Measurements from ENCODE around the gene ETFA. TPM values are rescaled to one million over a fixed set of nuclear protein-coding genes. Genes with fewer than 3 reads are reported as not detected.

Gene ETFA
- total RNA-seq, 4 donors from 2014 or later = 62.7 to 88.4 (median 75.9) TPM

DNA sequence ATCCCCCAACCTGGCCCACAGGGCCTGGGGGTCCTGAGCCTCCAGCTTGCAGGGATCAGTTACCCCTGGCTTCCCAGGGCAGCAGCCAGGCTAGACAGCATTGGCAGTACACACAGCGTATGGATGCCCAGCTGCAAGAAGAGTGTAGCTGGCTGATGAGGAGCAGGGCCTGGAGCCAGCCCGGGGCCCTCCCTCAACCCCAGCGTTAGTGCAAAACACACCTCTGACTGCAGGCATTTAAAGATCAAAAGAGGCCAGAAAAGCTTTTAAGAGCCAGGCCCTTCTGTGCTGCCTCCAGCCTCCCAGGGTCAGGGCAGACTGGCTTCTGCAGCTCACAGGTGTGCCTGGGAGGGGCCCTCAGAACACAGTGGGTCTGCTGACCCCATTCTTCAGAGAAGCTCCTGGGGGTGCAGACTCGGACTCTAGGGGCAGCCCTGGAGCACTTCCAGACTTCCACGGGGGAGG is 110.6 kb downstream of the ETFA start:
- Histone ChIP-seq H3K4me1 (peaks cover 0 to 15% of the 10 kb centered on the region in 2 donors), H3K27me3 (no peaks in the 10 kb centered on the region), H3K27ac (no peak overlapping the region), H3K4me3 (replicated peaks in 1 of 3) (no peak overlapping the region), H3K9me3 (no peaks in the 10 kb centered on the region), H3K36me3 (no peaks in the 10 kb centered on the region)
- intact Hi-C loops (cut with DNase I) = no loop called here
- no peak for DNase-seq
- TF ChIP-seq, protein P1, sequence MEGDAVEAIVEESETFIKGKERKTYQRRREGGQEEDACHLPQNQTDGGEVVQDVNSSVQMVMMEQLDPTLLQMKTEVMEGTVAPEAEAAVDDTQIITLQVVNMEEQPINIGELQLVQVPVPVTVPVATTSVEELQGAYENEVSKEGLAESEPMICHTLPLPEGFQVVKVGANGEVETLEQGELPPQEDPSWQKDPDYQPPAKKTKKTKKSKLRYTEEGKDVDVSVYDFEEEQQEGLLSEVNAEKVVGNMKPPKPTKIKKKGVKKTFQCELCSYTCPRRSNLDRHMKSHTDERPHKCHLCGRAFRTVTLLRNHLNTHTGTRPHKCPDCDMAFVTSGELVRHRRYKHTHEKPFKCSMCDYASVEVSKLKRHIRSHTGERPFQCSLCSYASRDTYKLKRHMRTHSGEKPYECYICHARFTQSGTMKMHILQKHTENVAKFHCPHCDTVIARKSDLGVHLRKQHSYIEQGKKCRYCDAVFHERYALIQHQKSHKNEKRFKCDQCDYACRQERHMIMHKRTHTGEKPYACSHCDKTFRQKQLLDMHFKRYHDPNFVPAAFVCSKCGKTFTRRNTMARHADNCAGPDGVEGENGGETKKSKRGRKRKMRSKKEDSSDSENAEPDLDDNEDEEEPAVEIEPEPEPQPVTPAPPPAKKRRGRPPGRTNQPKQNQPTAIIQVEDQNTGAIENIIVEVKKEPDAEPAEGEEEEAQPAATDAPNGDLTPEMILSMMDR (IDR thresholded peaks at IDR 0.05) = no peak
- TF ChIP-seq POLR2A (IDR thresholded peaks at IDR 0.05) = no peak
- 42 to 67% methylated on average over 2 of the region's 5 CpGs for WGBS, 2 donors

DNA sequence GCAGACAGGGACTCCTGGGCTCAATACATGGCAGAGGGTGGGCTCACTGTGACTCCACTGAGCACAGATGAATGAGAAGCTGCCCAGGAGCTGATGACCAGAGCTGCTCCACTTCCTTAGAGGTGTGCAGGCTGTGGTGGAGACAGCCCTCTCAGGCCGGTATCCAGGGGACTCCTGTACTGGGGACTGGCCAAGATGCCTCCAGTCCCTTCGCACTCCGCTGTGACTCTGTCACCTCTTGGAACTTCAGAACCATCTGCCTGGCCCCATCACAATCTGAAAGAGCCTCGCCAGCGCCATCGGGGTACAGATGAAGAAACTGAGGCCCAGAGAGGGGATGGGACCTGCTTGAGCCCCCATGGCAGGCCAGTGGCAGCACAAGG is 111.2 kb downstream of the ETFA start:
- no peaks in the 10 kb centered on the region for H3K9me3 ChIP-seq
- peaks cover 0 to 15% of the 10 kb centered on the region in 2 donors for H3K4me1 ChIP-seq
- intact Hi-C loops (cut with DNase I) = no loop called here
- no peaks in the 10 kb centered on the region for H3K27me3 ChIP-seq
- H3K36me3 ChIP-seq = no peaks in the 10 kb centered on the region
- 100% methylated on average over 1 to 3 of the region's 6 CpGs for WGBS, 2 donors
- TF ChIP-seq POLR2A (IDR thresholded peaks at IDR 0.05) = no peak
- TF ChIP-seq, protein P1 (IDR thresholded peaks at IDR 0.05) = no peak
- no peak for DNase-seq
- no peak overlapping the region for H3K4me3 ChIP-seq (replicated peaks in 1 of 3)
- H3K27ac ChIP-seq = no peak overlapping the region

DNA sequence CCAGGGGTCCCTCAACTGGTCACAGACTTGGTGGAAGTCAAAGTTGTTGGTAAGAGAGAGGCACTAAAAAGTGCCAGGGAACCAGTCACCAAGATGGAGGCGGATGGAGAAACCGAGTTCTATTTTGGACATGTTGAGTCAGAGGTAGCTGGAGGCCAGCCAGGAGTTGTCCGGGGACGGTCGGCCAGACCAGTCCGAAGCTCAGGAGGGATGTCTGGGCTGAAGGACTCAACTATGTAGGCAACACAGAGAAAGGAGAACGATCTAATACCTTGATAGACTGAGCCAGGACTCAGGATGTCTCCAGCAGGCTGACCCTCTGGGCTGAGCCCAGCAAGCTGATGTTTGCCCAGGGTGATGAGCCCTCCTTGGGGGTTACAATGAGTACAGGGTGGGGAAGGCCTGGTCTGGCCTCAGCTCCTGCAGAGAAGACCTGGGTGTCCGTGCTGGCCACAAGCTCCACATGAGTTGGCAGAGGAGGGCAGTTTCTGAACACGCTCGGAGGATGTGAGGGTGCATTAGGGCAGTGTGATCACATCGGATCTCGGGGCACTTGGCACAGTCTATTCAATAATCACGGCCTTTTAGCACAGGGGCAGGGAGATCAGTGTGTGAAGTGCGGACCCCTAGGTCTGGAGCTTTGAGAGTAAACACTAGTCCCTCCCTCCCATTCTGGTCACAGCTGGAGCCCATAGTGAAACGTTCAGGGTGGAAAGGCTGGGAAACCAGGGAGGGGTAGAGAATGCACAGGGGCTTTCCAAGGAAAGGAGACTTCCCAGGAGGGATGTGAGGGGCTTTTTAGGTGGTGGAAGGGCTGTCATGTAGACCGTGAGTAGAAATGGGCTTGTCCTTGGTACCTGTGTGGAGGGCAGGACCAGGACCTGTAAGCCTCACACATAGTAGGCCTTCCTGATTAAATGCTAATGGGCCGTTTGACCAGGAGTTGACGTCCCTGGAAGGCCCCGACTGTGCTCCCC is 111.9 kb downstream of the ETFA start:
- H3K4me3 ChIP-seq (replicated peaks in 1 of 3) = no peak overlapping the region
- H3K4me1 ChIP-seq = peaks cover 0 to 15% of the 10 kb centered on the region in 2 donors
- no peak for TF ChIP-seq POLR2A (IDR thresholded peaks at IDR 0.05)
- WGBS, 2 donors = 84% methylated on average over 17 to 19 of the region's 19 CpGs
- no peak overlapping the region for H3K27ac ChIP-seq
- H3K27me3 ChIP-seq = no peaks in the 10 kb centered on the region
- H3K9me3 ChIP-seq = no peaks in the 10 kb centered on the region
- H3K36me3 ChIP-seq = no peaks in the 10 kb centered on the region
- intact Hi-C loops (cut with DNase I) = loop anchor here (10.0 kb wide), 1 partner anchor 645 kb away; no protein-coding TSS in a partner anchor
- DNase-seq = no peak

DNA sequence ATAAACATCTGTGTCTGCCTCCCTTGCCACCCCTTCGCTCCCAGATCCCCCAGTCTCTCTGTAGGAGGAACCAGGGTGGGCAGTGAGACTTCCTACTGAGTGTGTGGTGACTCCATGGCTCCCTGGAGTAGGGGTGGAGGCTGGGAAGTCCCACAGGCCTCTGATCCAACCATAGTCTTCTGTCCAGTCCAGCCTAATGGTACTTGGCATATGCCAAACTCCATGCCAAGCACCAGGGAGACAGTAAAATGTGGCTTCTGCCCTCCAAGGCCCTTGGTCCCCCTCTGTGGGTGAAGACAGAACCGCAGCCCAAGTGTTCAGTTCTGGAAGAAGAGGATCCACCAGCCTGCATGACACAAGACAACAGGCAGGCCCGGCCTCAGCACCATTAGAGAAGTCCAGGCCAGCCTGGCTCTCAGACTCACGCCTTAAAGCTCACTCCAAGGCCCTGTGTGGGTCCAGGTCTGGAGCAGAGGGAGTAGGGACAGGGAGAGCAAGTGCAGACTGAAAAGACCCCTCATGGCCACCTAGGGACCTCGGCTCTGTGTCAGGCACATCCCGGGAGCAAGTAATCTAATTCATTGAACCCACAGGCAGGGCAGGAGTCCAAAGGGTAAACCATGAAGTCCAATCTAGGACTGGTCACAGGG is 112.7 kb downstream of the ETFA start:
- Histone ChIP-seq H3K27me3 (no peaks in the 10 kb centered on the region), H3K4me1 (peaks cover 0 to 15% of the 10 kb centered on the region in 2 donors), H3K27ac (no peak overlapping the region), H3K9me3 (no peaks in the 10 kb centered on the region), H3K36me3 (no peaks in the 10 kb centered on the region), H3K4me3 (replicated peaks in 1 of 3) (no peak overlapping the region)
- intact Hi-C loops (cut with DNase I) = loop anchor here (10.0 kb wide), 1 partner anchor 646 kb away; no protein-coding TSS in a partner anchor
- no peak for TF ChIP-seq POLR2A (IDR thresholded peaks at IDR 0.05)
- TF ChIP-seq, protein P1 (IDR thresholded peaks at IDR 0.05) = no peak
- no peak for DNase-seq
- 87 to 94% methylated on average over 6 of the region's 6 CpGs for WGBS, 2 donors

DNA sequence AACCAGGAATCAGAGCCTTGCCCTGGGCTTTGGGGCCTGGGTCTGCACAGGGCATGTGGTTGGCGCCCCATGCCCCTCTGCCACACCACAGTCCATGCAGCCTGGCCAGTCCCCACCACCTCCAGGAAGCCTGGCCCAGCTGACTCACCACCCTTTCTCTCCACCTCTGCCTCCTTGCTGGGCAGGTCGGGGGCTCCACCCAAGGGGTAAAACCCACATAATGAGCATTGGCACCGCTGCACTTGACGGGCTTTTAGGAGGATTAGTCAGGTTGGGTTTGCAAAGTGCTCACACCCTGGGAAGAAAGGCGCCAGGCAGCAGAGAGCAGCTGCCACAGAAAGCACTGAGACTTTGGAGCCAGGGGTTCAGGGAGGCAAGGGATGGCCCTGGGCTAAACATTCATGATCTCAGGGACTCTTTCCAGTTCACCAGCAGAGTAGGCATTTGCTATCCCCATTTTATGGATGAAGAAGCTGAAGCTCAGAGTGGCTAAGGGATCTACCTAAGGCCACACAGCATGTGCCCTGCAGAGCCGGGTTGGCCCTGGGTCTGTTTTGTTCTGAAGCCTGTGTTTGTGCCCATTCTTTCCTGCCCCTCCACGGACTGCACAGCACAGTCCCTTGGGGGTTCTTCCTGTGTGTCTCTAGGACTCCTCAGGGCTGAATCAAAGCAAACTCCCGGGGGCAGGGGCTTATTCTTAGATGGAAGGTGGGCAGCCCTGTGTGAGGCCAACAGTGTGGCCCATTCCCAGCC is 113.4 kb downstream of the ETFA start:
- 97% methylated on average over 7 to 8 of the region's 8 CpGs for WGBS, 2 donors
- H3K27ac ChIP-seq = no peak overlapping the region
- H3K36me3 ChIP-seq = no peaks in the 10 kb centered on the region
- H3K9me3 ChIP-seq = no peaks in the 10 kb centered on the region
- intact Hi-C loops (cut with DNase I) = loop anchor here (10.0 kb wide), 1 partner anchor 647 kb away; no protein-coding TSS in a partner anchor
- peak in 1 of 2 donors; percentile 6 for DNase-seq
- H3K4me1 ChIP-seq = peaks cover 0 to 15% of the 10 kb centered on the region in 2 donors
- no peak for TF ChIP-seq POLR2A (IDR thresholded peaks at IDR 0.05)
- TF ChIP-seq, protein P1 (IDR thresholded peaks at IDR 0.05) = no peak
- H3K27me3 ChIP-seq = no peaks in the 10 kb centered on the region
- no peak overlapping the region for H3K4me3 ChIP-seq (replicated peaks in 1 of 3)

Measured in thyroid gland (tissue), 4 donors.